Mesendoderm (in vitro differentiated cells): Measurements from ENCODE around the gene C1QTNF1.
"Not testable (repeated sequence)": the region's sequence is repeated elsewhere in the genome, so short reads cannot be mapped to it uniquely, and the experiment has no call there.

Source experiments
- DNase-seq: peaks from one replicate; pipeline ENCODE4 v3.0.0; 2013
- H2AK5ac ChIP-seq: 2 replicates; pipeline ENCODE4 v1.6.1; 2013; ENCODE audit warnings: low read length, inconsistent platforms
- H2BK120ac ChIP-seq: 2 replicates; pipeline ENCODE4 v1.6.1; 2013; ENCODE audit warnings: low read depth, mild to moderate bottlenecking, low read length, moderate library complexity, mixed read lengths
- H2BK15ac ChIP-seq: replicated peaks from 2 replicates; pipeline ENCODE4 v1.6.1; 2013; ENCODE audit warnings: low read depth, mild to moderate bottlenecking, moderate library complexity
- H2BK5ac ChIP-seq: 2 replicates; pipeline ENCODE4 v1.6.1; 2013; ENCODE audit warnings: low read length, inconsistent platforms
- H3K18ac ChIP-seq: 2 replicates; pipeline ENCODE4 v1.6.1; 2013; ENCODE audit warnings: mild to moderate bottlenecking, low read length, mixed read lengths
- H3K23ac ChIP-seq: one replicate; pipeline ENCODE4 v1.6.1; 2013; ENCODE audit warnings: low read length
- H3K27ac ChIP-seq: 2 replicates; pipeline ENCODE4 v1.5.1; 2013; ENCODE audit warnings: low read depth, mild to moderate bottlenecking, inconsistent platforms, low read length, moderate library complexity
- H3K27me3 ChIP-seq: 2 replicates; pipeline ENCODE4 v1.6.1; 2013; ENCODE audit warnings: low read length, control low read depth, mild to moderate bottlenecking, inconsistent platforms; ENCODE audit not compliant: insufficient read depth, poor library complexity
- H3K36me3 ChIP-seq: 2 replicates; pipeline ENCODE4 v1.6.1; 2013; ENCODE audit warnings: low read length, inconsistent platforms; ENCODE audit not compliant: control insufficient read depth, insufficient read depth
- H3K4ac ChIP-seq: one replicate; pipeline ENCODE4 v1.6.1; 2013; ENCODE audit warnings: low read depth, mild to moderate bottlenecking, low read length, moderate library complexity
- H3K4me1 ChIP-seq: 2 replicates; pipeline ENCODE4 v1.6.1; 2013; ENCODE audit warnings: low read depth, low read length, inconsistent platforms; ENCODE audit not compliant: control insufficient read depth
- H3K4me2 ChIP-seq: 2 replicates; pipeline ENCODE4 v1.6.1; 2013; ENCODE audit warnings: low read length
- H3K4me3 ChIP-seq: 2 replicates; pipeline ENCODE4 v1.5.1; 2013; ENCODE audit warnings: mild to moderate bottlenecking, low read length
- H3K56ac ChIP-seq: one replicate; pipeline ENCODE4 v1.6.1; 2013; ENCODE audit warnings: low read length
- H3K79me1 ChIP-seq: 2 replicates; pipeline ENCODE4 v1.6.1; 2013; ENCODE audit warnings: low read length, inconsistent platforms
- H3K79me2 ChIP-seq: 2 replicates; pipeline ENCODE4 v1.6.1; 2013; ENCODE audit warnings: mild to moderate bottlenecking, low read length; ENCODE audit not compliant: control insufficient read depth, insufficient read depth
- H3K9ac ChIP-seq: 2 replicates; pipeline ENCODE4 v1.6.1; 2013; ENCODE audit warnings: low read length, inconsistent platforms
- H4K5ac ChIP-seq: one replicate; pipeline ENCODE4 v1.6.1; 2013; ENCODE audit warnings: low read length
- H4K8ac ChIP-seq: one replicate; pipeline ENCODE4 v1.6.1; 2013; ENCODE audit warnings: low read depth, mild to moderate bottlenecking, control low read depth, low read length, moderate library complexity
- WGBS: extraction: QIAGEN DNeasy Blood & Tissue Kit; methylation state at CpG from one replicate; pipeline ENCODE4 v1.1.7; 2013; ENCODE audit warnings: low lambda C conversion rate, missing lambda C conversion rate; ENCODE audit not compliant: insufficient coverage; ENCODE audit errors: extremely low coverage; 5-methylcytosine and 5-hydroxymethylcytosine counted together

C1QTNF1 gene

GRCh38 chr17:79020631-79021301 lies 3.2 kb upstream of the C1QTNF1 start:
- no peak overlapping the region for H3K18ac ChIP-seq
- H2BK120ac ChIP-seq: no peak overlapping the region
- WGBS: no CpG with 5 or more reads among the region's 2 CpGs
- H3K56ac ChIP-seq: no peak overlapping the region
- no peak overlapping the region for H3K27ac ChIP-seq
- no peak overlapping the region for H3K4me2 ChIP-seq
- no peak overlapping the region for H2BK15ac ChIP-seq
- H3K23ac ChIP-seq: no peak overlapping the region
- H3K4ac ChIP-seq: no peak overlapping the region
- H3K4me1 ChIP-seq: peaks cover 2% of the 10 kb centered on the region
- H2AK5ac ChIP-seq: no peak overlapping the region
- DNase-seq: no peak
- H2BK5ac ChIP-seq: no peak overlapping the region
- H3K79me2 ChIP-seq: no peaks in the 10 kb centered on the region
- H3K9ac ChIP-seq: no peak overlapping the region
- H4K5ac ChIP-seq: no peak overlapping the region
- H4K8ac ChIP-seq: no peak overlapping the region
- no peak overlapping the region for H3K4me3 ChIP-seq
- H3K36me3 ChIP-seq: no peaks in the 10 kb centered on the region
- peaks cover 8% of the 10 kb centered on the region for H3K27me3 ChIP-seq
- no peaks in the 10 kb centered on the region for H3K79me1 ChIP-seq

- not testable (repeated sequence) for H3K4me3 ChIP-seq, H3K27ac ChIP-seq, H2BK15ac ChIP-seq, H4K5ac ChIP-seq, H2BK5ac ChIP-seq, H3K79me2 ChIP-seq, H3K4me1 ChIP-seq, H4K8ac ChIP-seq, H2BK120ac ChIP-seq, H3K4ac ChIP-seq, H2AK5ac ChIP-seq, H3K23ac ChIP-seq, DNase-seq, H3K9ac ChIP-seq, H3K36me3 ChIP-seq, H3K79me1 ChIP-seq, H3K27me3 ChIP-seq, H3K4me2 ChIP-seq, H3K18ac ChIP-seq, H3K56ac ChIP-seq
- no CpG with 5 or more reads among the region's 2 CpGs for WGBS
Measured at GRCh38 chr17:79021929-79022328, 2.0 kb upstream of the C1QTNF1 start.

- Histone ChIP-seq H3K18ac (no peak overlapping the region), H3K4me2 (no peak overlapping the region), H3K4me3 (no peak overlapping the region), H3K9ac (no peak overlapping the region), H3K79me2 (no peaks in the 10 kb centered on the region), H3K36me3 (no peaks in the 10 kb centered on the region), H4K5ac (no peak overlapping the region), H3K4ac (no peak overlapping the region), H4K8ac (no peak overlapping the region), H3K27ac (no peak overlapping the region), H2AK5ac (no peak overlapping the region), H3K27me3 (peaks cover 8% of the 10 kb centered on the region), H2BK120ac (no peak overlapping the region), H2BK15ac (no peak overlapping the region), H3K23ac (no peak overlapping the region), H3K56ac (no peak overlapping the region), H2BK5ac (no peak overlapping the region), H3K4me1 (peaks cover 2% of the 10 kb centered on the region), H3K79me1 (no peaks in the 10 kb centered on the region)
- no CpG with 5 or more reads among the region's 9 CpGs for WGBS
- no peak for DNase-seq
Measured at GRCh38 chr17:79022507-79022991, 1.4 kb upstream of the C1QTNF1 start.

GRCh38 chr17:79023180-79023705 lies 726 bp upstream of the C1QTNF1 start:
- H3K56ac ChIP-seq: no peak overlapping the region
- H3K4me2 ChIP-seq: no peak overlapping the region
- H3K79me1 ChIP-seq: no peaks in the 10 kb centered on the region
- H4K5ac ChIP-seq: no peak overlapping the region
- no peak overlapping the region for H3K9ac ChIP-seq
- no peaks in the 10 kb centered on the region for H3K79me2 ChIP-seq
- H3K4me3 ChIP-seq: no peak overlapping the region
- H3K36me3 ChIP-seq: no peaks in the 10 kb centered on the region
- no peak overlapping the region for H4K8ac ChIP-seq
- H3K4ac ChIP-seq: no peak overlapping the region
- no peak overlapping the region for H2BK15ac ChIP-seq
- H2AK5ac ChIP-seq: no peak overlapping the region
- no peak overlapping the region for H3K18ac ChIP-seq
- peaks cover 8% of the 10 kb centered on the region for H3K27me3 ChIP-seq
- H3K27ac ChIP-seq: no peak overlapping the region
- H3K4me1 ChIP-seq: peaks cover 2% of the 10 kb centered on the region
- H2BK120ac ChIP-seq: no peak overlapping the region
- WGBS: no CpG with 5 or more reads among the region's 12 CpGs
- no peak for DNase-seq
- no peak overlapping the region for H2BK5ac ChIP-seq
- H3K23ac ChIP-seq: no peak overlapping the region

- Histone ChIP-seq H3K4me2 (peak overlapping the region; percentile 83), H3K79me1 (no peaks in the 10 kb centered on the region), H3K27ac (no peak overlapping the region), H2BK15ac (no peak overlapping the region), H3K4ac (no peak overlapping the region), H2BK120ac (no peak overlapping the region), H3K4me1 (no peaks in the 10 kb centered on the region), H3K23ac (peak overlapping the region; percentile 16), H3K4me3 (no peak overlapping the region), H3K56ac (no peak overlapping the region), H3K27me3 (peaks cover 8% of the 10 kb centered on the region), H4K5ac (no peak overlapping the region), H4K8ac (no peak overlapping the region), H2BK5ac (no peak overlapping the region), H3K36me3 (no peaks in the 10 kb centered on the region), H3K18ac (no peak overlapping the region), H3K79me2 (no peaks in the 10 kb centered on the region), H2AK5ac (no peak overlapping the region), H3K9ac (no peak overlapping the region)
- no CpG with 5 or more reads among the region's 31 CpGs for WGBS
- no peak for DNase-seq
Measured at GRCh38 chr17:79024901-79025737, 1.1 kb downstream of the C1QTNF1 start.
